AG04449 (cell line): Measurements from ENCODE around the gene DCX.

Experiments used
- CTCF ChIA-PET: fragments of 350-600 bp; formaldehyde crosslinking; extraction: SDS; loops from one replicate; lab custom pipeline; 2021; ENCODE audit warnings: antibody characterized with exemption; lab: Yijun Ruan, JAX
- POLR2A ChIA-PET: fragments of 400-600, 350-600 bp; formaldehyde crosslinking; extraction: SDS; loops from one replicate; lab custom pipeline; 2020; ENCODE audit warnings: antibody characterized with exemption, inconsistent platforms; lab: Yijun Ruan, JAX
- DNase-seq: peaks from one replicate; pipeline ENCODE4 v3.0.0-alpha.2; 2010; ENCODE audit warnings: low read depth, low spot score
- H3K4me3 ChIP-seq: 2 replicates; pipeline ENCODE4 v1.5.1; 2011; ENCODE audit warnings: low read depth, mild to moderate bottlenecking, control low read depth, low read length
- CTCF ChIP-seq: IDR thresholded peaks from one replicate; pipeline ENCODE4 v1.5.1; 2011; ENCODE audit warnings: mild to moderate bottlenecking, moderate library complexity, low read length, control low read depth, inconsistent platforms; ENCODE audit not compliant: insufficient read depth; ENCODE audit errors: missing control alignments

The DCX gene

GRCh38 chrX:111386077-111386476 is 25.9 kb downstream of the DCX start:
- no peak for DNase-seq
- no peak for TF ChIP-seq CTCF
- no peak overlapping the region for H3K4me3 ChIP-seq
- POLR2A ChIA-PET, result no interaction called here
- CTCF ChIA-PET, result no interaction called here

- ChIA-PET POLR2A (no interaction called here), CTCF (no interaction called here)
- no peak for TF ChIP-seq CTCF
- no peak for DNase-seq
- H3K4me3 ChIP-seq, result no peak overlapping the region
These were observed 29.7 kb downstream of the DCX start for GRCh38 chrX:111382277-111382676.

GRCh38 chrX:111376897-111377578 is 35.0 kb downstream of the DCX start:
- no peak overlapping the region for H3K4me3 ChIP-seq
- TF ChIP-seq CTCF, result no peak
- DNase-seq, result no peak
- ChIA-PET POLR2A (no interaction called here), CTCF (no interaction called here)

- ChIA-PET CTCF (no interaction called here), POLR2A (no interaction called here)
- no peak for TF ChIP-seq CTCF
- DNase-seq, result no peak
- no peak overlapping the region for H3K4me3 ChIP-seq
These were observed 35.5 kb downstream of the DCX start for GRCh38 chrX:111376486-111376885.

- no peak for TF ChIP-seq CTCF
- ChIA-PET POLR2A (no interaction called here), CTCF (no interaction called here)
- H3K4me3 ChIP-seq, result no peak overlapping the region
- DNase-seq, result no peak
These were observed 36.2 kb downstream of the DCX start for GRCh38 chrX:111375747-111376146.

- ChIA-PET CTCF (no interaction called here), POLR2A (no interaction called here)
- H3K4me3 ChIP-seq, result no peak overlapping the region
- DNase-seq, result no peak
- TF ChIP-seq CTCF, result no peak
These were observed 39.9 kb downstream of the DCX start for GRCh38 chrX:111372086-111372485.
